ENCODE results near the gene FRG2C. TPM values are rescaled to one million over a fixed set of nuclear protein-coding genes. Genes with fewer than 3 reads are reported as not detected.
"Not testable (repeated sequence)": the region's sequence is repeated elsewhere in the genome, so short reads cannot be mapped to it uniquely, and the experiment has no call there.

The FRG2C gene
- polyA plus RNA-seq, result not detected

GRCh38 chr3:75664028-75664427, at the start of gene FRG2C:
FRG2C (plus strand) TSS chr3:75664328; CDS start chr3:75664380, 52 bp downstream.
- not testable (repeated sequence) for H3K36me3 ChIP-seq (ENCODE audit: control insufficient read depth in 2 of 2, insufficient read depth in 2 of 2, low read length in 1 of 2); H3K4me3 ChIP-seq (ENCODE audit: low read depth in 1 of 2, low read length in 2 of 2); H3K4me1 ChIP-seq (ENCODE audit: control insufficient read depth in 2 of 2, insufficient read depth in 2 of 2, low read length in 1 of 2); H3K27ac ChIP-seq (ENCODE audit: low read depth in 2 of 2, low read length in 1 of 2); H3K27me3 ChIP-seq (ENCODE audit: control insufficient read depth in 1 of 2, insufficient read depth in 2 of 2, low read length in 2 of 2)
- H3K9me3 ChIP-seq (ENCODE audit: control insufficient read depth in 2 of 2, insufficient read depth in 1 of 2, low read depth in 1 of 2, low read length in 1 of 2), result peaks cover 13 to 19% of the 10 kb centered on the region in 2 donors
- 72 to 78% methylated on average over 9 of the region's 9 CpGs for WGBS, 2 donors

- H3K27me3 ChIP-seq (ENCODE audit: control insufficient read depth in 1 of 2, insufficient read depth in 2 of 2, low read length in 2 of 2), result not testable (repeated sequence)
- H3K4me3 ChIP-seq (ENCODE audit: low read depth in 1 of 2, low read length in 2 of 2), result peak overlapping the region; percentile 39 to 46
- 4 to 6% methylated on average over 33 to 43 of the region's 43 CpGs for WGBS, 2 donors
Measured at GRCh38 chr3:75618666-75619305, 45.3 kb upstream of the FRG2C start.

GRCh38 chr3:75619481-75620031, 44.6 kb upstream of the FRG2C start:
- not testable (repeated sequence) for H3K36me3 ChIP-seq (ENCODE audit: control insufficient read depth in 2 of 2, insufficient read depth in 2 of 2, low read length in 1 of 2); H3K9me3 ChIP-seq (ENCODE audit: control insufficient read depth in 2 of 2, insufficient read depth in 1 of 2, low read depth in 1 of 2, low read length in 1 of 2); H3K4me1 ChIP-seq (ENCODE audit: control insufficient read depth in 2 of 2, insufficient read depth in 2 of 2, low read length in 1 of 2); H3K27me3 ChIP-seq (ENCODE audit: control insufficient read depth in 1 of 2, insufficient read depth in 2 of 2, low read length in 2 of 2); H3K27ac ChIP-seq (ENCODE audit: low read depth in 2 of 2, low read length in 1 of 2)
- H3K4me3 ChIP-seq (ENCODE audit: low read depth in 1 of 2, low read length in 2 of 2), result peak overlapping the region; percentile 39 to 46
- WGBS, 2 donors, result 3 to 4% methylated on average over 36 to 52 of the region's 52 CpGs

More at GRCh38 chr3:75618666-75619305, 45.3 kb upstream of the FRG2C start:
- H3K36me3 ChIP-seq (ENCODE audit: control insufficient read depth in 2 of 2, insufficient read depth in 2 of 2, low read length in 1 of 2); H3K4me1 ChIP-seq (ENCODE audit: control insufficient read depth in 2 of 2, insufficient read depth in 2 of 2, low read length in 1 of 2); H3K27ac ChIP-seq (ENCODE audit: low read depth in 2 of 2, low read length in 1 of 2); H3K9me3 ChIP-seq (ENCODE audit: control insufficient read depth in 2 of 2, insufficient read depth in 1 of 2, low read depth in 1 of 2, low read length in 1 of 2): not testable (repeated sequence)

- WGBS, 2 donors, result 62 to 65% methylated on average over 10 of the region's 10 CpGs
- not testable (repeated sequence) for H3K4me1 ChIP-seq (ENCODE audit: control insufficient read depth in 2 of 2, insufficient read depth in 2 of 2, low read length in 1 of 2); H3K4me3 ChIP-seq (ENCODE audit: low read depth in 1 of 2, low read length in 2 of 2); H3K27ac ChIP-seq (ENCODE audit: low read depth in 2 of 2, low read length in 1 of 2); H3K27me3 ChIP-seq (ENCODE audit: control insufficient read depth in 1 of 2, insufficient read depth in 2 of 2, low read length in 2 of 2); H3K36me3 ChIP-seq (ENCODE audit: control insufficient read depth in 2 of 2, insufficient read depth in 2 of 2, low read length in 1 of 2); H3K9me3 ChIP-seq (ENCODE audit: control insufficient read depth in 2 of 2, insufficient read depth in 1 of 2, low read depth in 1 of 2, low read length in 1 of 2)
Measured at GRCh38 chr3:75621772-75622171, 42.4 kb upstream of the FRG2C start.

- WGBS, 2 donors, result 78 to 83% methylated on average over 13 of the region's 13 CpGs
- H3K4me3 ChIP-seq (ENCODE audit: low read depth in 1 of 2, low read length in 2 of 2); H3K27ac ChIP-seq (ENCODE audit: low read depth in 2 of 2, low read length in 1 of 2); H3K9me3 ChIP-seq (ENCODE audit: control insufficient read depth in 2 of 2, insufficient read depth in 1 of 2, low read depth in 1 of 2, low read length in 1 of 2); H3K4me1 ChIP-seq (ENCODE audit: control insufficient read depth in 2 of 2, insufficient read depth in 2 of 2, low read length in 1 of 2); H3K27me3 ChIP-seq (ENCODE audit: control insufficient read depth in 1 of 2, insufficient read depth in 2 of 2, low read length in 2 of 2); H3K36me3 ChIP-seq (ENCODE audit: control insufficient read depth in 2 of 2, insufficient read depth in 2 of 2, low read length in 1 of 2): not testable (repeated sequence)
Measured at GRCh38 chr3:75623656-75624055, 40.5 kb upstream of the FRG2C start.

- H3K4me1 ChIP-seq (ENCODE audit: control insufficient read depth in 2 of 2, insufficient read depth in 2 of 2, low read length in 1 of 2); H3K27me3 ChIP-seq (ENCODE audit: control insufficient read depth in 1 of 2, insufficient read depth in 2 of 2, low read length in 2 of 2); H3K4me3 ChIP-seq (ENCODE audit: low read depth in 1 of 2, low read length in 2 of 2); H3K9me3 ChIP-seq (ENCODE audit: control insufficient read depth in 2 of 2, insufficient read depth in 1 of 2, low read depth in 1 of 2, low read length in 1 of 2); H3K36me3 ChIP-seq (ENCODE audit: control insufficient read depth in 2 of 2, insufficient read depth in 2 of 2, low read length in 1 of 2); H3K27ac ChIP-seq (ENCODE audit: low read depth in 2 of 2, low read length in 1 of 2): not testable (repeated sequence)
- 74 to 80% methylated on average over 2 of the region's 2 CpGs for WGBS, 2 donors
Measured at GRCh38 chr3:75630887-75631535, 33.1 kb upstream of the FRG2C start.

GRCh38 chr3:75631541-75631940, 32.6 kb upstream of the FRG2C start:
- Histone ChIP-seq H3K4me1 (ENCODE audit: control insufficient read depth in 2 of 2, insufficient read depth in 2 of 2, low read length in 1 of 2) (no peaks in the 10 kb centered on the region), H3K36me3 (ENCODE audit: control insufficient read depth in 2 of 2, insufficient read depth in 2 of 2, low read length in 1 of 2) (no peaks in the 10 kb centered on the region), H3K27me3 (ENCODE audit: control insufficient read depth in 1 of 2, insufficient read depth in 2 of 2, low read length in 2 of 2) (no peaks in the 10 kb centered on the region), H3K4me3 (ENCODE audit: low read depth in 1 of 2, low read length in 2 of 2) (no peak overlapping the region), H3K9me3 (ENCODE audit: control insufficient read depth in 2 of 2, insufficient read depth in 1 of 2, low read depth in 1 of 2, low read length in 1 of 2) (no peaks in the 10 kb centered on the region), H3K27ac (ENCODE audit: low read depth in 2 of 2, low read length in 1 of 2) (no peak overlapping the region)
- WGBS, 2 donors, result 73 to 82% methylated on average over 4 of the region's 4 CpGs

GRCh38 chr3:75638947-75639346, 25.2 kb upstream of the FRG2C start:
- H3K4me1 ChIP-seq (ENCODE audit: control insufficient read depth in 2 of 2, insufficient read depth in 2 of 2, low read length in 1 of 2); H3K27me3 ChIP-seq (ENCODE audit: control insufficient read depth in 1 of 2, insufficient read depth in 2 of 2, low read length in 2 of 2); H3K36me3 ChIP-seq (ENCODE audit: control insufficient read depth in 2 of 2, insufficient read depth in 2 of 2, low read length in 1 of 2); H3K4me3 ChIP-seq (ENCODE audit: low read depth in 1 of 2, low read length in 2 of 2); H3K27ac ChIP-seq (ENCODE audit: low read depth in 2 of 2, low read length in 1 of 2); H3K9me3 ChIP-seq (ENCODE audit: control insufficient read depth in 2 of 2, insufficient read depth in 1 of 2, low read depth in 1 of 2, low read length in 1 of 2): not testable (repeated sequence)
- WGBS, 2 donors, result 87 to 90% methylated on average over 10 of the region's 10 CpGs

- 14 to 18% methylated on average over 16 of the region's 16 CpGs for WGBS, 2 donors
- H3K27ac ChIP-seq (ENCODE audit: low read depth in 2 of 2, low read length in 1 of 2), result peak overlapping the region in 1 of 2 donors; percentile 31
- H3K4me3 ChIP-seq (ENCODE audit: low read depth in 1 of 2, low read length in 2 of 2), result peak overlapping the region; percentile 48 to 49
- not testable (repeated sequence) for H3K27me3 ChIP-seq (ENCODE audit: control insufficient read depth in 1 of 2, insufficient read depth in 2 of 2, low read length in 2 of 2); H3K9me3 ChIP-seq (ENCODE audit: control insufficient read depth in 2 of 2, insufficient read depth in 1 of 2, low read depth in 1 of 2, low read length in 1 of 2); H3K36me3 ChIP-seq (ENCODE audit: control insufficient read depth in 2 of 2, insufficient read depth in 2 of 2, low read length in 1 of 2); H3K4me1 ChIP-seq (ENCODE audit: control insufficient read depth in 2 of 2, insufficient read depth in 2 of 2, low read length in 1 of 2)
Measured at GRCh38 chr3:75641107-75641517, 23.0 kb upstream of the FRG2C start.

Measured in esophagus (tissue), 2 donors.